NCI-H2081 treated with DMSO at 0.1 percent for 48 hours (cell line): Measurements from ENCODE around the gene HOXA1.

Experiments
- DNase-seq: peaks from one replicate; lab custom pipeline; 2025; lab: John Stamatoyannopoulos, UW

HOXA1 gene

DNA sequence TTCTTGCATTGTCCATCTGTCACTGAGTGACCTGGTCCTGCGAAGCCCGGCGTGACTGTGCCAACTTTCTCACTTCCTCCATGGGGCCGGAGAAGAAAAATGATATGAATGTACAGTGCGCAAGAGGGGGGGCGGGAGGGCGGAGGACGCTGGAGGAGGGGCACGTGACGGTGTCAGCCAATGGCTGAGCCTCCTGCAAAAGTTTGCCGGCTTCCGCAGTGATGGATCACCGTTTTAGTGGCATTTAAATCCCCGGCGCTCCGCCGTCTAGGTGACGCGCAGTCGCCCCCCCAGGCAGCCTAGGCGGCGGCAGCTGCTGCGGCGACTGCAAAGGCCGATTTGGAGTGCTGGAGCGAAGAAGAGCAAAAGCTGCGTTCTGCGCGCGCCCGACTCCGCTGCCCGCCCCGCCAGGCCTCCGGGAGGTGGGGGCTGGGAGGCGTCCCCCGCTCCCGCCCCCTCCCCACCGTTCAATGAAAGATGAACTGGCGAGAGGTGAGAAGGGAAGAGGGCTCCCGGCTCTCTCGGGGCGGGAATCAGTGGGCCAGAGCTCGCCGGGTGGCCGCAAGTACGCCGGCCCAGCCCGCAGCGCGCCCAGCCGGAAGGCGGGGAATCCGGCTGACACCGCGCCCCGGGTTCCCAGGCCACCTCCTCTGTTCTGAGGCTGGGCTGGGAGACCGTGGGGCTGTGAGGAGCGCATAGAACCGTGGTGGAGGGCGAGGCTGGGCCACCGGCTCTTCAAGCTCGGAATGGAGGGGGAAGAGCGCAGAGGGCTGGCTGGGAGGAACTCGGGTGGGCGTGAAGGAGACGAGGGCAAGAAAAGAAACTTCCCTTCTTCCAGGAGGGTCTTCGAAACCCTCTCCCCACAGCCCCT is at the start of gene HOXA1:
HOXA1 (minus strand) TSS at position 104 of the 871 bp plus-strand sequence; CDS start at position 16, 88 bp downstream.
- peak; percentile 89 for DNase-seq

DNA sequence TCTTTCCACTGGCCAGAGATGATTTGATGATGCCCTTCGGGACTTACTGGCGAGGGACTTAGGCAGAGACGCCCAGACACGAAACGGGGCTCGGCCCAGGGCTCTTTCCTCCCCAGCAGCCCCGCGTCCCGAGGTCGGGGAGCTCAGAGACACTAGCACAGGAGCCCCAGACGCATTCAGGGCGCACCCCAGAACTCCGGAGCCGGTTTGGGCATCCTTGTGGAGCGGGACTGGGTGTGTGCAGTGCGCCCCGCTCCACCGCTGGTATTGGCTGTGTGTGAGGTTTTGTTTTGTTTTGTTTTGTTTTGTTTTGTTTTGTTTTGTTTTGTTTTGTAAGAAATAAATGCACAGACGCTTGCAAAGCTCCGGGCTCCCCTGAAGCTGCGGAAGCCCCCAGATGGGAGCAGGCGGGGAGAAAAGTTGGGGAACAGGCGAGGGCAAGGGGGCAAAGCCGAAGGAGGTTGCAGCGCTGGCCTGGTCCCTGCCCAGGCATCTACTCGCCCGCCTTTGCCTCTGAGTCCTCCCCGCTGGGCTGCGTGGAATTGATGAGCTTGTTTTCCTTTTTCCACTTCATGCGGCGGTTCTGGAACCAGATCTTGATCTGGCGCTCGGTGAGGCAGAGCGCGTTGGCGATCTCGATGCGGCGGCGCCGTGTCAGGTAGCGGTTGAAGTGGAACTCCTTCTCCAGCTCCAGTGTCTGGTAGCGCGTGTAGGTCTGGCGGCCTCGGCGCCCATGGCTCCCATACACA is 49.5 kb upstream of the HOXA1 start:
- no peak for DNase-seq

DNA sequence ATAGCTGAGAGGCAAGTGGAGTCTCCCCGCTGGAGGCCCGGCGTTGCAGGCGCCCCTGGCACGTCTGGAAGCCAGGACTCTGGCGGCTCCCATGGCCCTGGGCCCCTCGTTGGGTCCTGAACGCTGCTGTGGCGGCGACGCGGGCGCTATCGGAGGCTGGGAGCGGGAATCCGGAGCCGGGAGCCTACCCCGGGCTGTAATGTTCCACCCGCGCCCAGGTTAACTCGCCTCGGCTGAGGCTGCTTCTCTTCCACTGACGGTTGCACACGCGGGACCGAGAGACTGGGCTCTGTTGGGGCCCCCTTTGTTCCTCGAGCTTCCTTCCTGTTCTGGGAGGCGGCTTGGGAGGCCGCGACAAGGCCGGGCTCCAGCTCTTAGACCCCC is 49.0 kb upstream of the HOXA1 start:
- DNase-seq = no peak

DNA sequence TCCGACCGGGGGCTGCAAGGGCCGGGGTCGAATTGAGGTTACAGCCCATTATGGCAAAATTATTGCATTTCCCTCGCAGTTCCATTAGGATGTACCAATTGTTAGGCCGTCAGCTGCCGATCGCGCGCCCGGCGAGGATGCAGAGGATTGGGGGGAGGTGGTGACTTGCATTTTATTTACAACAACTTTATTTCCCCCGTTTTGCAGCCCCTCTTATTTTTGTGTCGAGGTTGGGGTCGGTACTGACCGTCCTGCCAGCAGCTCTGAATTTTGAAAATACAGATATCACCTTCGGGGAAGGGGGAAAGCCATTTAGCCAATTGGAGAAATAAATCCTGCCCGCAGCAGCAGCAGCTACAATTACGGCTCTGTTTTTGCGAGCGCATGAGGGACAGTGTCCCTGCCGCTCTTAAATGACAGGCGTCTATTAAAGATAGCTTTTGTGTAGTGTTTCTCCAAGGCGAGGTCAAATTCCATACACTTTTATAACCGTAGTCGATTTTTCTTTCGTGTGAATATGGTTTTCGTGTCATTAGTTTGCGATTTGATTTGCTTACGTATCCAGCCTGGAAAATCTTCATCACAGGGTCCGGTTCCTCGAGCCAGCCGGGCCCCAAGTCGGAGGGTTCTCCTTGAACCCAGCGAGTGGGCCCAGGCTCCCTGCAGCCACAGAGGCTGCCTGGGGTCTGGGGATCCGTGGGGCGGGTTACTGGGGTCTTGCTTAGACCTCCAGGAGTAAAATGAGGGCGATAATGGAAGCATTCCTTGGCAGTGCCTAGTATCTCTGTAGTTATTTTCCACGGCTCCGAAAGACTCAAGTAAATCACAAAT is 48.4 kb upstream of the HOXA1 start:
- no peak for DNase-seq

DNA sequence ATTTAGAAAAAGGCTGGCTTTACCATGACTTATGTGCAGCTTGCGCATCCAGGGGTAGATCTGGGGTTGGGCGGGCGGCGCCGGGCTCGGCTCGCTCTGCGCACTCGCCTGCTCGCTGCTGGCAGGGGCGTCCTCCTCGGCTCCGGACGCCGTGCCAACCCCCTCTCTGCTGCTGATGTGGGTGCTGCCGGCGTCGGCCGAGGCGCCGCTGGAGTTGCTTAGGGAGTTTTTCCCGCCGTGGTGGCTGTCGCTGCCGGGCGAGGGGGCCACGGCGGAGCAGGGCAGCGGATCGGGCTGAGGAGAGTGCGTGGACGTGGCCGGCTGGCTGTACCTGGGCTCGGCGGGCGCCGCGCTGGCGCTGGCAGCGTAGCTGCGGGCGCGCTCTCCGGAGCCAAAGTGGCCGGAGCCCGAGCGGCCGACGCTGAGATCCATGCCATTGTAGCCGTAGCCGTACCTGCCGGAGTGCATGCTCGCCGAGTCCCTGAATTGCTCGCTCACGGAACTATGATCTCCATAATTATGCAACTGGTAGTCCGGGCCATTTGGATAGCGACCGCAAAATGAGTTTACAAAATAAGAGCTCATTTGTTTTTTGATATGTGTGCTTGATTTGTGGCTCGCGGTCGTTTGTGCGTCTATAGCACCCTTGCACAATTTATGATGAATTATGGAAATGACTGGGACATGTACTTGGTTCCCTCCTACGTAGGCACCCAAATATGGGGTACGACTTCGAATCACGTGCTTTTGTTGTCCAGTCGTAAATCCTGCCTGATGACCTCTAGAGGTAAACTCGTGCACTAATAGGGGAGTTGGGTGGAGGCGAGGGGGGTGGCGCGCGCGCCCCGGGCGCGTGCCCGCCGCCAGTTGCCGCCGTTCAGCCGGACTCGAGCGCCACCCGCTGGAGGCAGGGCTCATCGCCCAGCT is 47.5 kb upstream of the HOXA1 start, which contains the start of gene HOXA5:
HOXA5 (minus strand) TSS at position 659 of the 927 bp plus-strand sequence; CDS start at position 585, 74 bp downstream.
- no peak for DNase-seq

DNA sequence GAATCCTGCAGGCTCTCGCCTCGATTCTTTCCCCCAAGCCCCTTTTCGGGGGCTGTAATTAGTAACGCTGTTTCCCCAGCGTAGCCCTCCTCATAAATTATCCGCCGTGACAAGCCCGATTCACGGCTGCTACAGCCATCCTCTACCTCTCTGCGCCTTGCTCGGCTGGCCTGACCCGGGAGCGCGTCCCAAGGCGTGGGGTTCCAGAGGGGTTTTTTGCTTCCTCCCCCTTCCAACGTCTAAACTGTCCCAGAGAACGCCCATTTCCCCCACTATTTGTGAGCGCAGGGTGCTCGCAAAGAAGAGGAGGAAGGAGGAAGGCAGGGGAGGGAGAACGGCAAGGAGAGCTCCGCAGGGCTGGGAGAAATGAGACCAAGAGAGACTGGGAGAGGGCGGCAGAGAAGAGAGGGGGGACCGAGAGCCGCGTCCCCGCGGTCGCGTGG is 46.8 kb upstream of the HOXA1 start:
- no peak for DNase-seq

DNA sequence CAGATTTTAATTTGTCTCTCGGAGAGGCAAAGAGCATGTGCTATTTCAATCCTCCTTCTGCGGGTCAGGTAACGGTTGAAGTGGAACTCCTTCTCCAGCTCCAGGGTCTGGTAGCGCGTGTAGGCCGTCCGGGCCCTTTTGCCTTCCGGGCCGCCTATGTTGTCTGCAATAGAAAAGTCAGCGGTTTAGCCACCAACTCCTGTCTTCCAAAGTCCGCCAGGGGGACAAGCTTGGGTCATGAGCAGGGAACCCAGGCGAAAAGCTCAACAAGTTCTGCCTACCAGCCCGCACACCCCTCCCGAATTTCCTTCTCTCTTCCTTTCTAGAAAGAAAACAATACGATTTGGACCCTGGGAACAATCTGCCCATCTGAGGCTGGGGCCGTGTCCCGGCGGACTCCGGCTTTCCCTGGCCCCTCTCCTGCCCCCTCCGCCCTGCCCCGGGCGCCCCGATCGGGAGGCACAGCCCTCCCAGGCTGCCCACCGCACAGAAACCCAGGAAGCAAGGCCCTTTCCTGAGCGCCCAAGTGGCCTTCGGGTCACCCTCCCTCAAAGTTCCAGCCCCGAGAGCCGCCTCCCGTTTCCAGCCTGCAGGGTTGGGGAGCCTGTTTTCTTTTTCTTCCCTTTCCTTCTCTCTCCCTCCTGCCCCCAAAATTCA is 46.3 kb upstream of the HOXA1 start:
- DNase-seq = no peak

DNA sequence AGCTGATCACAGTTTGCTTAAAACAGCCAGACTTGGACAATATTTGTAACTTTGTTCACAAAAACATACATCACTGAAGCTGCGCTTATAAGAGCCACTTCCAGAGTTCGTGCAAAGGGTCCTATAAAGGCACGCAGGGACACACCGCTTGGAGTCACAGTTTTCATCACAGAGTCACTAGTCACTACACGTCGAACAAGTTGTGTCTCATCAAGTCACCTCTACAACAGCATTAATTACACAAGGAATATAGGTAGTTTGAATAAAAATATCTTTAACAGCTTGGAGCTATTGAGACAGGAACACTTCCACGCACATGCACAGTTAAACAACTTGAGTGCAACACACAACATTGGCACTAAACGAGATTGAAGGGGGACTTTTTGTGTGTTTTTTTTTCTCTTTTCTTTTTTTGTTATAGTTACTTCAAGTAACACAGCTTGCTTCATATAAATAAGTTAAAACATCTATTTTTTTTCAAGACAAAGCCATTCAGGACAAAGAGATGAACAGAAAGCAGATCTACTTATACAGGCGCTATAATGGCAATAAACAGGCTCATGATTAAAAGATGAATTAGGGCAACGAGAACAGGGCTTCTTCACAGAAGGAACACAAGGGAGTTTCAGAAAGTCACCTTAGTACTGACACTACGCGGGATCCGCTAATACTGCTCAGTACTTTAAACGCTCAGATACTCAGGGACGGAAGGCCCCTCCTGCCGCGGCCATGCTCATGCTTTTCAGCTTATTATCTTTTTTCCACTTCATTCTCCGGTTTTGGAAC is 45.5 kb upstream of the HOXA1 start:
- DNase-seq = no peak

DNA sequence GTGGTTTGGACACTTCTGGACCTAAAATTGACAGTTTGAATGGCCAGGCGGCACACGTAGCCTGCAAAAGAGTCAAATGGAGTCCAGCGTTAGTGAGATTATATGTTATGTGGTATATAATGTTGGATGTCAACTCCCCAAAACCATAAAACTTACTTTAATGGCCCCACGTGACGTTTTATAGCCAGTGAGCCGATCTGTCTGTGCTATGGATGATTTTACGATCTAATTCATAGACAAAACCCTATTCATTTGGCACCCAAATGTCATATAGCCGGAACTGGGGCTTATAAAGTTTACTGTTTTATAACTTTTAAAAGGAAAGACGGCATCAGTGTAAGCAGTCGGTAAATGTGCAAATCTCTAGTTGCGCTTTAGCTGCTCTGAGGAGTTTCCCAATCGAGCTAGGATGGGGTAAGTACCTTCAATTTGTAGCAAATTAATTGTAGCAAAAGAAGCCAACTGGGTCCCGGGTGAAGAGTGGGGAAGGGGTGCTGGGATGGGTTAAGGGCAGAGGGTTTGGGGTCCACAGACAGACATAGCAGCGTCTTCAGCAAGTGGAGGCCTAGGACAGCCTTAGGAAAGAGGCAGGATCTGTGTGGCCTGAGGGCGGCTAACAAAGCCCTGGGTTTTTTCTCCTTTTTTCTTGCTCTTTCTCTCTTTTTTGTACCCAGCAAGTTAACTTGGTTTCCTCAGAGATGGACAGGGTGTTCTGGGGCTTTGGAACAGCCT is 44.5 kb upstream of the HOXA1 start:
- no peak for DNase-seq

DNA sequence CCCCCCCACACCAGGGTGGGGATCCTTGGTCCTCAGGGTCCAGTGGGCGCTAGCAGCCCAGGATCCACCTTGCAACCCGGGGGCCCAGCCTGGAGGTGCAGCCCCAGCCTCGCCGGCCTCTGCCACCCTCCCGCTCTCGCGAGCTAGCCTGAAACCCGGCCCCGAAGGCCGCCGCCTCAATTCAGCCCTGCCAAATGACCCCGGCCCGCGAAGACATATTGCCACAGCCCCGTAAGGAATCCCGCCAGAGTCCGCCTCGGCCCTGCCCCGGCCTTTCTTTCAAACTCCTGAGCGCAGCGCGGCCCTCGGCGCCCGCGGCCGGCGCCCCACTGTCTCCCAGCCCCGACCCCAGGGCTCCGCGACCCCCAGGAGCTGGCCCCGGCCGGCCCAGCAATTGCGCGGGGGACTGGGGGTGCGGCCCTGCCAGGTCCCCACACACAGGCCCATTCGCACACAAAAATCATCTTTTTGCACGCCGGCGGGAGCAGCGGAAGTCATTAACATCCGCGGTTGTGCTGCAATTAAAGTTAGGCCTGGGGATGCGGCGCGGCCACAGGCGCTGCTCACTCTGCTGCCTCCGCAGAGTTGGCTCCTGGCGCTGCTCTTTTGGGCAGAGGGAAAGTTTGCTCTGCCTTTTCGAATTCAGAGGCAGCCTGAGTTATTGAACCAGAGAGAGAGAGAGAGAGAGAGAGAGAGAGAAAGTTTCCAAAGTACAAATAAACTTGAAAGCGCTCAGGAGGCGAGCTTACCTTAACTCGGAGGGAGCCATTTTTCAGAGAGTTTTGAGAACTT is 43.7 kb upstream of the HOXA1 start:
- no peak for DNase-seq

DNA sequence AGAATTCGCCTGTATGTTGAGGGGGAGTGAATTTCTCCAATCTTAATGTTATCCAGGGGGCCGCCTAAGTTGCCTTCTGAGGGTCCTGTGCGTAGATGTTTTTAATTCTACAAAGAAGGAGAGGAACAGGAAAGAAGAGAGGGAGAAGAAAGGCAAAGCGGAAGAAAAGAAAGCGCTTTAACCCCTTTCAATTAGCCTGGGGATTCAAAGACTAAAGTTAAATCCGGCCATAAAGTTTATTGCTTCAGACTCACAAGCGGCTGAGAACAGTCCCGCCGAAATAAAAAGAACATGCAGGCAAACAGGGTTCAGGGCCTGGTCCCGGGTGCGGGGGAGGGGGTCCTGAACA is 43.2 kb upstream of the HOXA1 start:
- DNase-seq = no peak

DNA sequence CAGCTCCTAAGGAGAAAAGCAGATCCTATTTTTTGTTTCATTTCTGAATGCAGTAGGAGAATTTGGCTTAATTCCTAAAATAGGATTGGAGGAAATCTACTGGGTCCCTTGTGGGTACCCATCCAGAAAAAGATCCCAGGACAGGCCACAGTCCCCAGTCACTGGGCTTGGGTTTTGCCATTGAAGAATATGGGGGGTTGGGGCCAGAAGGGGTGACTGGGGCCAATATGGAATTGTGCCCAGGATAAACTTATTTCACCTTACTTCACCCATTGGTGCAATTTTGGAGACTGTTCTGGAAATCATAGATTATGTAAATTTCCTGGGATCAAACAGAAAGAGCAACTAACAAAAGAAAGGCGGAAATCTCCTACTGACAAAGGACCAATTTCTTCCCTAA is 42.7 kb upstream of the HOXA1 start:
- no peak for DNase-seq

DNA sequence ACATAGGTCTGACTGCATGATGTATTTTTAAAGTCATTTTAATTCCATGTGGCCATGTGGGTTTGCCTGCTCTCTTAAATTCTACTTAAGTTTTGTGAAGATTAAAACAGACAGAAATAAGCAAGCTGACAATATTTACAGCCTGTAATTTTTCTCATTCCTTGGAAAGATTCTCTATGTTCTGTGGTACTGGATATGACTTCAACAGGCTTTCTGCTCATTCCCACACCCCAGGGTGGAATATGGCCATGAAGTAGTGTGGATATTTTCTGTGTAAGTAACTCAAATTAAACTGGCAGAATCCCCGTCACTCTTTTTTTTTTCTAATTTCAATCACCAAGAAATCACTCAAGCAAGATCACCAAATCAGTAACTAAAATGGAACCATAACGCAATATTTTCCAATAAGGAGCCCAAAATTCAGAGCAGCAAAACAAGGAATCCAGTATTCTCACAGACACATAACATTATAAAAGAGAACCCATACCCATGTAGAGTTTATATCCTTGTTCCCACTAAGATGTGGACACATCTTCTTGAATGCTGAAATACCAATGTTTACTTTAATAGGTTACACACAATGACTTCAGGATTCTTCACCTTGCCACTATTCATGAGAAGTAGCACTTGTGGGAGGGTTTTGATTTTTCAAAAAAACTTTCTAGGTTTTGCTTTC is 42.0 kb upstream of the HOXA1 start:
- DNase-seq = no peak

DNA sequence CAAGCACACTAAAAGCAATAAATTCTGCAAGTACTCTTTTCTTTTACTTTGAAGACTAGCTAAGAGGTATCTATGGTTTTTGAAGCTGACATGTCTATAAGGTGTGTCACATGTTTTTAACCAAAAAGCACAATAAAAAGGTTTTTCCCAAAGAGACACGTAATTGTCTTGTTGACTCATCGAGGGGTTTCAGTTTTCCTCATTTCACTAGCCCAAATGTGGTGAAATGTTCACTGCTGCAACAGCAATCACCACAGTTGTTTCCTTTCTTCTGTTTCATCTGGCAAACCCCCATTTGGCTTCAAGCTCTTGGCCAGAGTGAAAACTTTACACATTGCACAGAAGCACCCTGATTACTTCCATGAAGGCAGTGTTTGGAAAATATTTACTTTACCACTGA is 38.6 kb upstream of the HOXA1 start:
- DNase-seq = no peak

DNA sequence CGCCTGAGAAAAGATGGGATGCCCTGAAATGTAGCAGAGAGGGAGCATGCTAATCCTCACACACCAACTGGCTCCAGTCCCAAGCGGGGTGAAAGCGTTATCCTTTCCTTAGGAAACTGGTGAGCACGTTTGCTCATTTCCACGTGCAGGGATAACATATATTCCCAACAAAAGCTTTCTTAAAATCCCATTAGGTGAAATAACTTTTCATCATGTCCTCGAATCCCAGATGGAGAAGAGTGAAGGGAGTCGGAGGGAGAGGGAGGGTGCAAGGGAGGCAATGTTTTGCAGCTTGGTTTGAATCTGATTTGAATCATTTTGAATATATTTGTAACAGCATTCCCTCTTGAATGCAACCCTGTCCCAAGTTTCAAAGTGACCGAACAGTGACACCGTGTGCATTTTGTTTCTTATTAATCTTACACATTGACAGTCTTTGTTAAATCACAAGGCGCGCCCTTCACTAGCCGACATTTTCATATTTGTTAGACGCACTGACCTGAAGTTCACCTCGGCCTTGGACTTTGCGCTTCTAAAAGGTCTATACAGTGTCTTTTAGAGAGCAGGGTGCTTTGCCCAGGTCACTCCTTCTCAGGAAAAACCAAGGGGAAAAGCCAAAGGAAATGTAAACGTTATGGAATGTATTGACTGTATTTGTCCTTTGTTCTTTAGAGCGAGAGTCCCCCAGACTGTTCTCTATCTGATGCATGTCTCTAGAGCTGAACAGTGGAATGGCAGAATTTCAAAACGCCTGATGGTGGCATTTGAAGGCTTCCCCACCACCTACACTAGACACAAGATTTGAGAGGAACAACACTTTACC is 37.8 kb upstream of the HOXA1 start:
- no peak for DNase-seq

DNA sequence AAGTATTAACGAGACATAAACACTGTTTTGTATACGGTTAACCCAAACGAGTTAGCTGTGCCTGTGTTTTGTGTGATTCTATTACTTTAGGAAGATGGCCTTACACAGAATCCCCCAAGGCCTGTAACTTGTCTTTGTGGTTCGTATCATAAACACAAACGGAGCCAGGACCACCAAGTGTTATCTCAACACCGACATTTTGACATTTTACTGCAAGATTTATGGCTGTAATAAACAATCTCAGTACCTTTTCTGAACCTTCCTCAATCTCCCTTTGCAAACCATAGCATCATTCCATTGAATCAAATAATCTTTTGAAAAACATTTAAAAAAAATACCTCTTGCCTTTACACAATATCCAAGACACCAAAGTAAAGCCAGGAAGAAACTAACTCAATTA is 37.2 kb upstream of the HOXA1 start:
- no peak for DNase-seq

DNA sequence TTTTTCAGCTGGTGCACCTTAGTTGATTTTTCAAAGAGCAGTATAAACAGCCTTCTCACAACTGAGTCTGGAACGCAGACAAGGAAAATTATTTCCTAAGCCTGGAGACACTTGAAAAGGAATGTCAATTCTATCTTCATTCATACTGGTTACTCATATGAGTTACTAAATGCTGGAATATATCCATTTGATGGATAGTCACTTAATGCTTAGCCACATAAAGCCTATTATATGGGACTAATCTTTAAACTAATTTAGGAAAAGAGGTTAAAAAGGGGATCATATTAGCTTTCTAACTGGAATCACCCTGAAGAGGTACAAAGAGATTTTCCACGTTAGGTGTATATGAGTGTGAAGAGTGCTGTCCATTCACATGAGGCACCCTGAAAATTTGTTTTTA is 36.4 kb upstream of the HOXA1 start:
- no peak for DNase-seq
